OCI-LY3 (cell line): Measurements from ENCODE around the gene ITGA11.

Experiments used
- EZH2phosphoT487 ChIP-seq: fragments of 200-600 bp; shearing (Covaris generic); IDR thresholded peaks from 2 replicates; pipeline ENCODE4 v1.6.1; 2018; ENCODE audit warnings: antibody characterized with exemption, mixed run types, low read depth
- TF ChIP-seq, protein P1 (sequence below): fragments of 200-600, 300-600 bp; sonication (generic); IDR thresholded peaks from 2 replicates; pipeline ENCODE4 v1.5.1; 2014; ENCODE audit warnings: antibody characterized with exemption, low read length, low read depth

DNA sequence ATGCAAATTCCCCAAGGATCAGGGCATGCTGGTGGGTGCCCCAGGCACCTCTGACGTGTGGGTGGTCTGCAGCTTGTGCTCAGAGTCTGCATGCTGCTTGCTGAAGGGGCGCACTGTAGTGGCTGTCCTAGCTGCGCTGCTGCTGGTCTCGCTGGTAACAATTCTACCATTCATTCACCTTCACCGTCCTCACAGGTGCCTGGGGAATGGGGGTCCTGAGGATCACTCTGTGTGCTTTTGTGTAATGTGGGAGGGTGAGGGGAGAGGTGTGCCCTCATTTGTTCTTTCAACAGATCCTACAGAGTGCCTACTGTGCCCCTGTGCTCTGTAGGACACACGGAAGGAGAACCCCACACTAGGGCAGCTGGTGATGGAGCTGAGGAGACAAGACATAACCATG is 2.1 kb upstream of the ITGA11 start:
- TF ChIP-seq, protein P1, sequence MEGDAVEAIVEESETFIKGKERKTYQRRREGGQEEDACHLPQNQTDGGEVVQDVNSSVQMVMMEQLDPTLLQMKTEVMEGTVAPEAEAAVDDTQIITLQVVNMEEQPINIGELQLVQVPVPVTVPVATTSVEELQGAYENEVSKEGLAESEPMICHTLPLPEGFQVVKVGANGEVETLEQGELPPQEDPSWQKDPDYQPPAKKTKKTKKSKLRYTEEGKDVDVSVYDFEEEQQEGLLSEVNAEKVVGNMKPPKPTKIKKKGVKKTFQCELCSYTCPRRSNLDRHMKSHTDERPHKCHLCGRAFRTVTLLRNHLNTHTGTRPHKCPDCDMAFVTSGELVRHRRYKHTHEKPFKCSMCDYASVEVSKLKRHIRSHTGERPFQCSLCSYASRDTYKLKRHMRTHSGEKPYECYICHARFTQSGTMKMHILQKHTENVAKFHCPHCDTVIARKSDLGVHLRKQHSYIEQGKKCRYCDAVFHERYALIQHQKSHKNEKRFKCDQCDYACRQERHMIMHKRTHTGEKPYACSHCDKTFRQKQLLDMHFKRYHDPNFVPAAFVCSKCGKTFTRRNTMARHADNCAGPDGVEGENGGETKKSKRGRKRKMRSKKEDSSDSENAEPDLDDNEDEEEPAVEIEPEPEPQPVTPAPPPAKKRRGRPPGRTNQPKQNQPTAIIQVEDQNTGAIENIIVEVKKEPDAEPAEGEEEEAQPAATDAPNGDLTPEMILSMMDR: no peak
- no peak for TF ChIP-seq EZH2phosphoT487
